Esophagus muscularis mucosa (tissue), 4 donors: Measurements from ENCODE around the gene AKAP11.

Experiments used
- EP300 ChIP-seq: sonication (generic); formaldehyde crosslinking; IDR thresholded peaks from one replicate; pipeline ENCODE4 v1.6.1; 2017; ENCODE audit warnings: antibody characterized with exemption
- POLR2A ChIP-seq: fragments of 450-650 bp; IDR thresholded peaks from one replicate; pipeline ENCODE4 v1.6.1; 2017; ENCODE audit warnings: antibody characterized with exemption, moderate library complexity, mild to moderate bottlenecking, low read depth
- TF ChIP-seq, protein P1 (sequence below), 3 experiments: fragments of 200-600 bp in 2 of 3; fragments of 450-650 bp in 1 of 3; sonication (generic) in 2 of 3; IDR thresholded peaks; one replicate each; pipeline ENCODE4 v1.5.1; 2017 to 2019; ENCODE audit warnings: antibody characterized with exemption in 3 of 3, mild to moderate bottlenecking in 2 of 3, moderate library complexity in 1 of 3

DNA sequence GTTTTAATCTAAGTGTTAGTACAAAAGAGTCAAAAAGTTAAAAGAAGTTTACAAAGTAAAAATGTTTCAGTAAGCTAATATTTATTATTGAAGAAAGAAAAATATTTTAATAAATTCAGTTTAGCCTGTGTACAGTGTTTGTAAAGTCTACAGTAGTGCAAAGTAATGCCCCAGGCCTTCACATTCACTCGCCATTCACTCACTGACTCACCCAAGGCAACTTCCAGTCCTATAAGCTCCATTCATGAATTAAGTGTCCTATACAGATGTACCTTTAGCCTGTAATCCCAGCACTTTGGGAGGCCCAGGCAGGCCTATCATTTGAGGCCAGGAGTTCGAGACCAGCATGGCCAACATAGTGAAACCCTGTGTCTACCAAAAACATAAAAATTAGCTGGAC lies 24.1 kb upstream of the AKAP11 start:
- no peak for TF ChIP-seq POLR2A
- TF ChIP-seq, protein P1, sequence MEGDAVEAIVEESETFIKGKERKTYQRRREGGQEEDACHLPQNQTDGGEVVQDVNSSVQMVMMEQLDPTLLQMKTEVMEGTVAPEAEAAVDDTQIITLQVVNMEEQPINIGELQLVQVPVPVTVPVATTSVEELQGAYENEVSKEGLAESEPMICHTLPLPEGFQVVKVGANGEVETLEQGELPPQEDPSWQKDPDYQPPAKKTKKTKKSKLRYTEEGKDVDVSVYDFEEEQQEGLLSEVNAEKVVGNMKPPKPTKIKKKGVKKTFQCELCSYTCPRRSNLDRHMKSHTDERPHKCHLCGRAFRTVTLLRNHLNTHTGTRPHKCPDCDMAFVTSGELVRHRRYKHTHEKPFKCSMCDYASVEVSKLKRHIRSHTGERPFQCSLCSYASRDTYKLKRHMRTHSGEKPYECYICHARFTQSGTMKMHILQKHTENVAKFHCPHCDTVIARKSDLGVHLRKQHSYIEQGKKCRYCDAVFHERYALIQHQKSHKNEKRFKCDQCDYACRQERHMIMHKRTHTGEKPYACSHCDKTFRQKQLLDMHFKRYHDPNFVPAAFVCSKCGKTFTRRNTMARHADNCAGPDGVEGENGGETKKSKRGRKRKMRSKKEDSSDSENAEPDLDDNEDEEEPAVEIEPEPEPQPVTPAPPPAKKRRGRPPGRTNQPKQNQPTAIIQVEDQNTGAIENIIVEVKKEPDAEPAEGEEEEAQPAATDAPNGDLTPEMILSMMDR (IDR thresholded peaks at IDR 0.05) = no peak
- TF ChIP-seq EP300 = no peak
